MCF 10A (cell line): Measurements from ENCODE around the gene MAP6. TPM values are rescaled to one million over a fixed set of nuclear protein-coding genes. Genes with fewer than 3 reads are reported as not detected.
A peak's percentile ranks its signal among the peaks of the same experiment; 100 is the strongest.

ENCODE experiments used
- BruUV-seq: library from RNA; stranded (reverse); fragments of 400-500 nt; replicated peaks from 2 replicates; lab custom pipeline; 2021; lab: Mats Ljungman, UMichigan
- CTCF ChIA-PET: fragments of 300-600 bp; sonication (Branson Sonifier 250); formaldehyde crosslinking; extraction: SDS; loops from one replicate; lab custom pipeline; 2021; ENCODE audit warnings: antibody characterized with exemption, inconsistent platforms; lab: Yijun Ruan, JAX
- POLR2A ChIA-PET: fragments of 300-600, 350-650 bp; sonication (Branson Sonifier 250); formaldehyde crosslinking; extraction: SDS; loops from one replicate; lab custom pipeline; 2020; ENCODE audit warnings: antibody characterized with exemption, inconsistent platforms; lab: Yijun Ruan, JAX
- DNase-seq: peaks from one replicate; pipeline ENCODE4 v3.0.0-alpha.2; 2018; ENCODE audit not compliant: unreplicated experiment
- H3K27ac Mint-ChIP-seq: one replicate; pipeline ENCODE4 v1.8.0; 2022; ENCODE audit warnings: mild to moderate bottlenecking, low read depth, mixed read lengths; ENCODE audit not compliant: unreplicated experiment
- H3K27me3 Mint-ChIP-seq: one replicate; pipeline ENCODE4 v1.8.0; 2022; ENCODE audit warnings: mixed read lengths; ENCODE audit not compliant: insufficient read depth, unreplicated experiment
- H3K36me3 Mint-ChIP-seq: one replicate; pipeline ENCODE4 v1.8.0; 2022; ENCODE audit warnings: mild to moderate bottlenecking, moderate library complexity, mixed read lengths; ENCODE audit not compliant: insufficient read depth, unreplicated experiment
- H3K4me1 Mint-ChIP-seq: one replicate; pipeline ENCODE4 v1.8.0; 2022; ENCODE audit warnings: mixed read lengths; ENCODE audit not compliant: insufficient read depth, unreplicated experiment
- H3K4me3 Mint-ChIP-seq: one replicate; pipeline ENCODE4 v1.8.0; 2022; ENCODE audit warnings: mild to moderate bottlenecking, moderate library complexity, mixed read lengths; ENCODE audit not compliant: unreplicated experiment
- H3K9me3 Mint-ChIP-seq: one replicate; pipeline ENCODE4 v1.8.0; 2022; ENCODE audit warnings: mixed read lengths; ENCODE audit not compliant: unreplicated experiment
- CTCF ChIP-seq: fragments of 200-600 bp; IDR thresholded peaks from one replicate; pipeline ENCODE4 v1.8.0; 2022; ENCODE audit warnings: antibody characterized with exemption, mild to moderate bottlenecking; ENCODE audit not compliant: unreplicated experiment
- intact Hi-C: fragments of 100-400 bp; cut with micrococcal nuclease; formaldehyde crosslinking; loops from 2 replicates; pipeline ENCODE4 v1.14.1; 2022
- total RNA-seq: library from RNA; stranded (reverse); gene quantifications from 2 replicates; pipeline ENCODE4 v1.2.3, GENCODE V29; 2022

Gene MAP6
- total RNA-seq, 1 experiment from 2014 or later: not detected

- no peaks in the 10 kb centered on the region for H3K27me3 Mint-ChIP-seq
- ChIA-PET CTCF (interaction anchor here (0.8 kb wide), 2 partner anchors 33 to 79 kb away, joined by 3 to 6 read pairs; no protein-coding TSS in a partner anchor), POLR2A (no interaction called here)
- TF ChIP-seq CTCF: no peak
- no TSS peak for BruUV-seq
- no peak overlapping the region for H3K27ac Mint-ChIP-seq
- no peak for DNase-seq
- intact Hi-C loops: no loop called here
- H3K9me3 Mint-ChIP-seq: no peaks in the 10 kb centered on the region
- H3K4me1 Mint-ChIP-seq: no peaks in the 10 kb centered on the region
- H3K36me3 Mint-ChIP-seq: peaks cover 5% of the 10 kb centered on the region
- no peak overlapping the region for H3K4me3 Mint-ChIP-seq
These were observed 57.0 kb downstream of the MAP6 start for GRCh38 chr11:75611823-75612222.

DNA sequence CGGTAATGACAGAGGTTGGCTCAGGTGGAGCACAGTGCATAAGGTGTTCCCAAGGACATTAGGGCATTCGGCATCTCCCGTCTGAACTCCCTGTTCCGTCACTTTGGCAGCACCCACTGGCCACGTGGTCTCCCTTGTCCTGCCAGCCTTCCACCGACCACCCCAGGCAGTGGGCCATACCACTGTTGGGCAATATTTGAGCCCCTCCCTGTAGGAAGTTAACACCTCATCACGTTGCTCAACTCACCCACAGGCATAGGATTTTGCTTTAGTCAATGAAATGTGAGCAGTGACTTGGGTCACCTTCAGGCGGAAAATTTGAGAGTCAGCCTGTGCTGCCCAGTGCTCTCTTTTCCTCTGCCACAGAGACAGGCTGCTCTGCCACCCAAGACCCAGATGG is 62.7 kb downstream of the MAP6 start:
- ChIA-PET CTCF (no interaction called here), POLR2A (no interaction called here)
- Mint-ChIP-seq H3K4me3 (no peak overlapping the region), H3K9me3 (no peaks in the 10 kb centered on the region), H3K4me1 (peaks cover 30% of the 10 kb centered on the region), H3K27me3 (no peaks in the 10 kb centered on the region), H3K36me3 (peaks cover 3% of the 10 kb centered on the region), H3K27ac (peak overlapping the region; percentile 44)
- intact Hi-C loops: no loop called here
- BruUV-seq: no TSS peak
- no peak for TF ChIP-seq CTCF
- DNase-seq: peak; percentile 83

GRCh38 chr11:75603791-75604736 is 64.8 kb downstream of the MAP6 start:
- Mint-ChIP-seq H3K9me3 (no peaks in the 10 kb centered on the region), H3K27ac (peak overlapping the region; percentile 72), H3K36me3 (no peaks in the 10 kb centered on the region), H3K4me1 (peaks cover 30% of the 10 kb centered on the region), H3K27me3 (no peaks in the 10 kb centered on the region), H3K4me3 (no peak overlapping the region)
- no peak for TF ChIP-seq CTCF
- CTCF ChIA-PET: no interaction called here
- intact Hi-C loops: no loop called here
- peak; percentile 96 for DNase-seq
- BruUV-seq: no TSS peak
- POLR2A ChIA-PET: interaction anchor here (1.5 kb wide), 1 partner anchor 42 kb away, joined by 4 read pairs; the partner anchor contains the start of gene SERPINH1

DNA sequence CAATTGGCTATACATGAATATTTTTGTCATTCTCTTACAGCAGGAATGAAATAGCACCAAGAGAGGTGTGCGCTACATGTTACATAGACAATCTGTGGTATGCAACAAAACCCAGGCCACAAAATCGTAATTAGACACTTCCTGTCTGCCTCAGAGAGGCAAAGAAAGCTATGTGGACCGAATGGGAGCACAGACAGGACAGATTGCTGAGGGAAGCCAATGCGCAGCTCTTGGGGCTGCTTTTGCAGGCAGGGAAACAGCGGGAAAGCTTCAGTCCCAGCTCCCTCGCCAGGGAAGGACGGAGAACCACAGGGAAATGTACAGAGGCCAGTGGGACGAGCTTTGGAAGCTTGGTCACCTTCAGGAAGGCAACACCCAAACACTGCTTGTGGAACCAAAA is 65.9 kb downstream of the MAP6 start:
- ChIA-PET CTCF (interaction anchor here (0.6 kb wide), 1 partner anchor 12 kb away, joined by 3 read pairs; no protein-coding TSS in a partner anchor), POLR2A (interaction anchor here (0.7 kb wide), 1 partner anchor 248 kb away, joined by 3 read pairs; no protein-coding TSS in a partner anchor)
- no peak for DNase-seq
- H3K9me3 Mint-ChIP-seq: no peaks in the 10 kb centered on the region
- H3K4me3 Mint-ChIP-seq: no peak overlapping the region
- intact Hi-C loops: no loop called here
- no peaks in the 10 kb centered on the region for H3K36me3 Mint-ChIP-seq
- no TSS peak for BruUV-seq
- no peaks in the 10 kb centered on the region for H3K27me3 Mint-ChIP-seq
- peaks cover 30% of the 10 kb centered on the region for H3K4me1 Mint-ChIP-seq
- no peak for TF ChIP-seq CTCF
- peak overlapping the region; percentile 72 for H3K27ac Mint-ChIP-seq
